Left ventricle myocardium superior (tissue), 1 donor: ENCODE measurements around the gene CCIN. TPM values are rescaled to one million over a fixed set of nuclear protein-coding genes. Genes with fewer than 3 reads are reported as not detected.
"Not testable (repeated sequence)": the region's sequence is repeated elsewhere in the genome, so short reads cannot be mapped to it uniquely, and the experiment has no call there.

ENCODE experiments used
- ATAC-seq: fragments of 200-7000 bp; cut with Tn5 transposase; one replicate; pipeline ENCODE4 v1.9.1; 2020; ENCODE audit warnings: mild to moderate bottlenecking, moderate library complexity
- DNase-seq: peaks from one replicate; pipeline ENCODE4 v3.0.0-alpha.2; 2020
- intact Hi-C: fragments of 100-400 bp; cut with micrococcal nuclease; formaldehyde crosslinking; loops from one replicate; pipeline ENCODE4 v1.11.0; 2022
- total RNA-seq: library from RNA; stranded (reverse); fragmentation: NEBNext Ultra II Directional; extraction: Animal tissue kit (Norgen Biotek cat#: 25700); gene quantifications from one replicate; pipeline ENCODE4 v1.2.1, GENCODE V29; 2021
- donor health status: DM: no; HTN: yes; CAD: no; lungs with severe emphysema.

CCIN gene
- total RNA-seq, 1 donor from 2014 or later: 0.17 TPM

- intact Hi-C loops, ATAC-seq, DNase-seq: not testable (repeated sequence)
Measured at GRCh38 chr9:36176496-36176895, 7.3 kb downstream of the CCIN start.

- intact Hi-C loops: no loop called here
- ATAC-seq (no peak), DNase-seq (no peak)
Measured at GRCh38 chr9:36177571-36177970, 8.4 kb downstream of the CCIN start.

GRCh38 chr9:36180243-36180642 is 11.1 kb downstream of the CCIN start:
- ATAC-seq, intact Hi-C loops, DNase-seq: not testable (repeated sequence)

- ATAC-seq: no peak
- intact Hi-C loops: no loop called here
- DNase-seq: no peak
Measured at GRCh38 chr9:36187414-36187813, 18.2 kb downstream of the CCIN start.

- DNase-seq: no peak
- intact Hi-C loops: no loop called here
- ATAC-seq: no peak
Measured at GRCh38 chr9:36188212-36188611, 19.0 kb downstream of the CCIN start.

- intact Hi-C loops: no loop called here
- no peak for ATAC-seq
- no peak for DNase-seq
Measured at GRCh38 chr9:36189976-36190375, 20.8 kb downstream of the CCIN start.

GRCh38 chr9:36190388-36191289 is 21.5 kb downstream of the CCIN start, which contains the start of gene CLTA:
CLTA (plus strand) TSS chr9:36190921; CDS start chr9:36191057, 136 bp downstream.
- DNase-seq: peak; percentile 96
- intact Hi-C loops: no loop called here
- ATAC-seq: peak; percentile 99

- peak; percentile 46 for DNase-seq
- ATAC-seq: peak; percentile 10
- intact Hi-C loops: no loop called here
Measured at GRCh38 chr9:36191290-36191645, 22.1 kb downstream of the CCIN start.

- intact Hi-C loops: no loop called here
- no peak for ATAC-seq
Measured at GRCh38 chr9:36191686-36192085, 22.5 kb downstream of the CCIN start.

GRCh38 chr9:36192196-36192595 is 23.0 kb downstream of the CCIN start:
- DNase-seq: no peak
- ATAC-seq: no peak
- intact Hi-C loops: no loop called here

More at GRCh38 chr9:36191686-36192085, 22.5 kb downstream of the CCIN start:
- DNase-seq: no peak

- DNase-seq: no peak
- no peak for ATAC-seq
- intact Hi-C loops: no loop called here
Measured at GRCh38 chr9:36193023-36193422, 23.8 kb downstream of the CCIN start.

- DNase-seq: no peak
- intact Hi-C loops: no loop called here
- no peak for ATAC-seq
Measured at GRCh38 chr9:36194326-36195000, 25.3 kb downstream of the CCIN start.

GRCh38 chr9:36204906-36205547 is 35.8 kb downstream of the CCIN start:
- intact Hi-C loops: no loop called here
- ATAC-seq (peak; percentile 83), DNase-seq (no peak)

GRCh38 chr9:36207016-36207415 is 37.8 kb downstream of the CCIN start:
- ATAC-seq (peak; percentile 19), DNase-seq (no peak)
- intact Hi-C loops: no loop called here

- ATAC-seq (no peak), DNase-seq (no peak)
- intact Hi-C loops: no loop called here
Measured at GRCh38 chr9:36207546-36208012, 38.4 kb downstream of the CCIN start.

- ATAC-seq: no peak
- intact Hi-C loops: no loop called here
- DNase-seq: no peak
Measured at GRCh38 chr9:36208521-36209253, 39.5 kb downstream of the CCIN start.

GRCh38 chr9:36210722-36211121 is 41.5 kb downstream of the CCIN start:
- DNase-seq: no peak
- peak; percentile 8 for ATAC-seq
- intact Hi-C loops: no loop called here

GRCh38 chr9:36211510-36211909 is 42.3 kb downstream of the CCIN start:
- intact Hi-C loops: no loop called here
- DNase-seq (no peak), ATAC-seq (peak; percentile 14)

GRCh38 chr9:36213387-36213786 is 44.2 kb downstream of the CCIN start:
- no peak for DNase-seq
- no peak for ATAC-seq
- intact Hi-C loops: no loop called here
